ENCODE measurements around the gene ARHGAP12.

- TF ChIP-seq EZH2 (IDR thresholded peaks at IDR 0.05) (no peak), POLR2AphosphoS5 (IDR thresholded peaks at IDR 0.05; ENCODE audit: borderline replicate concordance, low read depth, low read length) (no peak), FOXP2 (optimal IDR thresholded peaks at IDR 0.05; ENCODE audit: control extremely low read depth, extremely low read length, insufficient read depth) (no peak)
These were observed 81.1 kb downstream of the ARHGAP12 start for GRCh38 chr10:31847515-31847914.
